B cell (primary cell): ENCODE measurements around the gene HOXB1. TPM values are rescaled to one million over a fixed set of nuclear protein-coding genes. Genes with fewer than 3 reads are reported as not detected.

Experiments
- ATAC-seq: fragments of 200-7000 bp; cut with Tn5 transposase; one replicate; pipeline ENCODE4 v1.10.0; 2021; ENCODE audit warnings: low read depth, mild to moderate bottlenecking, moderate number of reproducible peaks, moderate library complexity
- CTCF ChIA-PET: fragments of 350-600 bp; sonication (Branson Sonifier 250); formaldehyde crosslinking; loops from one replicate; lab custom pipeline; 2021; ENCODE audit warnings: antibody characterized with exemption, inconsistent platforms; lab: Charles Lee
- POLR2A ChIA-PET: fragments of 350-600 bp; sonication (Branson Sonifier 250); formaldehyde crosslinking; loops from one replicate; lab custom pipeline; 2021; ENCODE audit warnings: antibody characterized with exemption; lab: Charles Lee
- DNase-seq: peaks from one replicate; pipeline ENCODE4 v3.0.0; 2013
- H2AFZ ChIP-seq: 2 replicates; pipeline ENCODE4 v1.6.1; 2012; ENCODE audit warnings: mild to moderate bottlenecking, low read depth, low read length; ENCODE audit not compliant: insufficient read depth, poor library complexity, severe bottlenecking
- H3K27ac ChIP-seq, 2 donors: 1 replicate in 1 of 2; 2 replicates in 1 of 2; pipeline ENCODE4 v1.5.1; 2012 to 2013; ENCODE audit warnings: low read length in 2 of 2, mild to moderate bottlenecking in 2 of 2, moderate library complexity in 1 of 2
- H3K27me3 ChIP-seq, 4 experiments: fragments of 200-600 bp in 1 of 4; sonication (generic) in 1 of 4; replicated peaks in 1 of 4; 1 replicate in 2 of 4; 2 replicates in 2 of 4; pipeline versions ENCODE4 v1.6.1 to v1.7.0; 2013 to 2016; ENCODE audit warnings: low read length in 3 of 4, mild to moderate bottlenecking in 2 of 4, mixed read lengths in 1 of 4, moderate library complexity in 1 of 4; ENCODE audit not compliant: insufficient read depth in 4 of 4, control insufficient read depth in 3 of 4; ENCODE audit errors: control extremely low read depth in 1 of 4
- H3K36me3 ChIP-seq, 2 experiments: replicated peaks in 1 of 2; 1 replicate in 1 of 2; 2 replicates in 1 of 2; pipeline versions ENCODE4 v1.6.1 to v1.7.1; 2013; ENCODE audit warnings: low read length in 1 of 2; ENCODE audit not compliant: insufficient read depth in 2 of 2, control insufficient read depth in 1 of 2; ENCODE audit errors: control extremely low read depth in 1 of 2, extremely low read depth in 1 of 2
- H3K4me1 ChIP-seq, 2 donors: fragments of 200-600 bp in 1 of 2; sonication (generic) in 1 of 2; 1 replicate in 1 of 2; 2 replicates in 1 of 2; pipeline versions ENCODE4 v1.5.1 to v1.6.1; 2013 to 2017; ENCODE audit warnings: low read length in 2 of 2; ENCODE audit not compliant: control insufficient read depth in 2 of 2, insufficient read depth in 2 of 2
- H3K4me2 ChIP-seq: replicated peaks from 2 replicates; pipeline ENCODE3; 2012; ENCODE audit warnings: mild to moderate bottlenecking, low read depth, low read length; ENCODE audit not compliant: poor library complexity, severe bottlenecking
- H3K4me3 ChIP-seq, 5 experiments: fragments of 200-600 bp in 1 of 5; sonication (generic) in 1 of 5; 1 replicate in 3 of 5; 2 replicates in 2 of 5; pipeline versions ENCODE4 v1.5.1 to v1.7.0; 2011 to 2016; ENCODE audit warnings: low read length in 4 of 5, mild to moderate bottlenecking in 4 of 5, low read depth in 2 of 5, control low read depth in 1 of 5, moderate library complexity in 1 of 5; ENCODE audit not compliant: insufficient read depth in 1 of 5; ENCODE audit errors: control extremely low read depth in 1 of 5, extremely low read depth in 1 of 5
- H3K79me2 ChIP-seq: fragments of 200-600 bp; sonication (generic); one replicate; pipeline ENCODE4 v1.6.0; 2016; ENCODE audit warnings: low read length; ENCODE audit not compliant: control insufficient read depth, insufficient read depth
- H3K9ac ChIP-seq: fragments of 200-600 bp; sonication (generic); 2 replicates; pipeline ENCODE4 v1.6.1; 2017; ENCODE audit warnings: mild to moderate bottlenecking, low read length, moderate library complexity
- H3K9me3 ChIP-seq, 3 donors: one replicate each; pipeline versions ENCODE4 v1.6.1 to v1.7.1; 2013; ENCODE audit warnings: low read length in 2 of 3; ENCODE audit not compliant: control insufficient read depth in 2 of 3, insufficient read depth in 1 of 3; ENCODE audit errors: control extremely low read depth in 1 of 3
- H4K20me1 ChIP-seq: 2 replicates; pipeline ENCODE4 v1.6.0; 2012; ENCODE audit warnings: mild to moderate bottlenecking, low read length; ENCODE audit not compliant: insufficient read depth, control insufficient read depth, poor library complexity, severe bottlenecking
- H3K27ac Mint-ChIP-seq: one replicate; pipeline ENCODE4 v1.8.0; 2021; ENCODE audit warnings: mixed read lengths
- H3K27me3 Mint-ChIP-seq: one replicate; pipeline ENCODE4 v1.8.0; 2021; ENCODE audit warnings: mixed read lengths
- H3K4me1 Mint-ChIP-seq: one replicate; pipeline ENCODE4 v1.8.0; 2021; ENCODE audit warnings: mixed read lengths
- H3K4me3 Mint-ChIP-seq: one replicate; pipeline ENCODE4 v1.8.0; 2021; ENCODE audit warnings: mixed read lengths
- H3K9me3 Mint-ChIP-seq: one replicate; pipeline ENCODE4 v1.8.0; 2022; ENCODE audit warnings: mixed read lengths; ENCODE audit not compliant: insufficient read depth
- CTCF ChIP-seq: fragments of 200-600 bp; IDR thresholded peaks from one replicate; pipeline ENCODE4 v1.8.0; 2022; ENCODE audit warnings: antibody characterized with exemption, mild to moderate bottlenecking
- EZH2 ChIP-seq: IDR thresholded peaks from 2 replicates; pipeline ENCODE4 v1.6.1; 2012; ENCODE audit warnings: borderline replicate concordance, low read depth, mild to moderate bottlenecking, moderate library complexity, low read length; ENCODE audit not compliant: insufficient read depth, poor library complexity, severe bottlenecking
- WGBS: methylation state at CpG from one replicate; pipeline ENCODE4 v1.1.5; 2013; ENCODE audit warnings: missing lambda C conversion rate; ENCODE audit not compliant: insufficient coverage; 5-methylcytosine and 5-hydroxymethylcytosine counted together
- intact Hi-C: fragments of 100-400 bp; cut with micrococcal nuclease; formaldehyde crosslinking; loops from one replicate; pipeline ENCODE4 v1.10.0; 2022
- polyA plus RNA-seq: library from polyadenylated mRNA; depleted of rRNA; stranded (reverse); fragments of >200 nt; gene quantifications from 2 replicates; pipeline ENCODE4 v1.2.3, GENCODE V29; 2012
- total RNA-seq, 2 donors: library from RNA; stranded (reverse); fragments of 120-200 nt in 1 of 2; gene quantifications; 1 replicate in 1 of 2; 2 replicates in 1 of 2; pipeline versions ENCODE4 v1.2.3 to v1.2.4, GENCODE V29; 2013 to 2022

Gene HOXB1
- total and polyA plus RNA-seq, 2 donors (not counting 1 experiment from before 2014, with no cell fraction given) = not detected

GRCh38 chr17:48532261-48532660, 1.4 kb upstream of the HOXB1 start:
- H3K9ac ChIP-seq = no peak overlapping the region

More at GRCh38 chr17:48532261-48532660, 1.4 kb upstream of the HOXB1 start:
- H3K27ac ChIP-seq = no peak overlapping the region
- no peak for DNase-seq
- ATAC-seq = no peak
- H3K27me3 ChIP-seq = peaks cover 0 to 7% (median under 1%) of the 10 kb centered on the region in 4 experiments
- H3K4me3 ChIP-seq = no peak overlapping the region
- no peaks in the 10 kb centered on the region for H3K9me3 ChIP-seq
- H3K4me1 ChIP-seq = peaks cover under 1 to 1% of the 10 kb centered on the region in 2 donors
- Mint-ChIP-seq H3K27ac (no peak overlapping the region), H3K27me3 (peaks cover 19% of the 10 kb centered on the region), H3K4me3 (no peak overlapping the region), H3K9me3 (no peaks in the 10 kb centered on the region), H3K4me1 (no peaks in the 10 kb centered on the region)
- WGBS = 84% methylated on average over 6 of the region's 8 CpGs
- POLR2A ChIA-PET = interaction anchor here (0.6 kb wide), 1 partner anchor 21 kb away, joined by 4 read pairs; no protein-coding TSS in a partner anchor
- no peak overlapping the region for H2AFZ ChIP-seq
- TF ChIP-seq EZH2 (no peak), CTCF (no peak)
- no peak overlapping the region for H3K4me2 ChIP-seq
- intact Hi-C loops = no loop called here
- H3K36me3 ChIP-seq = no peaks in the 10 kb centered on the region
- H3K79me2 ChIP-seq = no peaks in the 10 kb centered on the region
- H4K20me1 ChIP-seq = no peaks in the 10 kb centered on the region
- CTCF ChIA-PET = interaction anchor here (1.2 to 1.3 kb wide), 2 partner anchors 181 to 196 kb away, joined by 3 to 5 read pairs; no protein-coding TSS in a partner anchor
